IPS-20b (cell line): ENCODE data around the gene KIF17.
"Not testable (repeated sequence)": the region's sequence is repeated elsewhere in the genome, so short reads cannot be mapped to it uniquely, and the experiment has no call there.

ENCODE experiments used
- H3K27ac ChIP-seq: one replicate; pipeline ENCODE4 v1.5.1; 2013; ENCODE audit warnings: low read length
- H3K27me3 ChIP-seq: 2 replicates; pipeline ENCODE4 v1.6.1; 2013; ENCODE audit warnings: mild to moderate bottlenecking, low read length, inconsistent platforms; ENCODE audit not compliant: insufficient read depth
- H3K36me3 ChIP-seq: 2 replicates; pipeline ENCODE4 v1.6.1; 2013; ENCODE audit warnings: low read depth, mild to moderate bottlenecking, inconsistent platforms, low read length, moderate library complexity; ENCODE audit not compliant: insufficient read depth
- H3K4me1 ChIP-seq: 2 replicates; pipeline ENCODE4 v1.6.1; 2013; ENCODE audit warnings: mild to moderate bottlenecking, control low read depth, inconsistent platforms, low read length, moderate library complexity; ENCODE audit not compliant: insufficient read depth
- H3K4me3 ChIP-seq: 2 replicates; pipeline ENCODE4 v1.5.1; 2013; ENCODE audit warnings: mild to moderate bottlenecking, low read length, inconsistent platforms
- H3K9ac ChIP-seq: 2 replicates; pipeline ENCODE4 v1.6.1; 2013; ENCODE audit warnings: low read depth, mild to moderate bottlenecking, inconsistent platforms, low read length, moderate library complexity
- H3K9me3 ChIP-seq: 2 replicates; pipeline ENCODE4 v1.6.1; 2013; ENCODE audit warnings: mild to moderate bottlenecking, low read depth, low read length, inconsistent platforms; ENCODE audit not compliant: insufficient read depth

Gene KIF17

DNA sequence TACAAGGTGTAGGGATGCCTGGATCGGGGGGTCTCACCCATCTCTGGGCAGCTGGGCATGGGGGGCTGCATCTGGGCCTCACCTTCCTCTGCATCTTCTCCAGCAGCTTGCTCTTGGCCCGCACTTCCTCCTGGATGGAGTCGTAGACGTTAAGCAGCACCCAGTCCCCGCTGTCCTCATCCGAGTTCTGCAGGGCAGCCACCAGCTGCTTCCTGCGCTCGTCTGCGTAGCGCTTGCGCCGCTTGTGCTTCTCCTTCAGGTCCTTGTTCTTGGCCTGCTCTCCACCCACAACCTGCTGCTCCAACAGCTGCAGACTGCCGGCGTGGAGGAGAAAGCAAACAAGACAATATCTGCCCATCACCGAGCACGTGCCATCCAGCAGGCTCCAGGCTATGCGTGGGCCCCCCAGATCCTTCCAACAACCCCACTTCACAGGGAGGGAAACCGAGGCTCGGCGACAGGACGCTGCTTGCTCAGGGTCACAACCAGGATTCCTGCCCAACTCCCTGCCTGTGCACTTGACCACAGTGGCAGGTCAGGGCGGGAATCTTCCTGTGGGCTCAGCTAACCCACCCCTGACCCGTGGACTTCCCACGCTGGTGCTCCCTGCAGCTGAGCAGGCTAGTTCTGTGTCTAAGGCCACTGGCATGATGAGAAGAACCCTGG lies 35.1 kb downstream of the KIF17 start:
- Histone ChIP-seq H3K4me1 (no peaks in the 10 kb centered on the region), H3K27me3 (no peaks in the 10 kb centered on the region), H3K36me3 (0 out of 2 replicates have a peak, but pooled peaks cover 4% of the 10 kb centered on the region), H3K9me3 (no peaks in the 10 kb centered on the region), H3K27ac (no peak overlapping the region), H3K9ac (no peak overlapping the region), H3K4me3 (no peak overlapping the region)

DNA sequence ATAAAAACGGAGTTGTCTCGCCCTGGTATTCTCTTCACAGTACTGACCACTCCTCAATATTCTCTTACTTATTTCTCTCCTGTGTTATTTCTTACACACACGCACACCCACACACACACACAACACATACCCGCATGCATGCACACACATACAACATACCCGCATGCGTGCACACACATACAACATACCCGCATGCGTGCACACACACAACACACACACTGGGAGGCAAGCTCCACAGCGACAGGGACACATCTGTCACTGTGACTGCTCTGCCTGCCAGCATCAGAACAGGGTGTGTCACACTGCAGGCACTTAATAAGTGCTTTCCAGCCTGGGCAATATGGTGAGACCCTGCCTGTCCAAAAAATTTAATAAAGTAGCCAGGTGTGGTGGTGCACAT lies 35.8 kb downstream of the KIF17 start:
- Histone ChIP-seq H3K4me3 (no peak overlapping the region), H3K9me3 (no peaks in the 10 kb centered on the region), H3K9ac (no peak overlapping the region), H3K27me3 (no peaks in the 10 kb centered on the region), H3K36me3 (peaks cover 4% of the 10 kb centered on the region; the same call in 1 of the 2 replicates), H3K4me1 (no peaks in the 10 kb centered on the region), H3K27ac (no peak overlapping the region)

DNA sequence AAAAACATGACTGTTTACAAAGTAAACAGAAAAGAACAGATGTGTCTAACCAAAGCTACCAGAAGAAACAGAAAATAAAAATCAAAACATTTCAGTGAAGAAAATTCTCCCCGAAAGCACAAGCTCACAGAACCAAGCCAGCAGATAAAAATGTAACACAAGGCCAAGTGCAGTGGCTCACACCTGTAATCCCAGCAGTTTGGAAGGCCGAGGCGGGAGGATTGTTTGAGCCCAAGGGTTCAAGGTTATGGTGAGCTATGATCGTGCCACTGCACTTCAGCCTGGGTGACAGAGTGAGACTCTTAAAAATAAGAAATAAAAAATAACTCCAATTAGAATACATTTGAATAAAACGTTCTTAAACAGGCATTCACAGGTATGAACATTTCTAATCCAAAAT lies 37.5 kb downstream of the KIF17 start:
- Histone ChIP-seq H3K27ac (no peak overlapping the region), H3K4me1 (no peaks in the 10 kb centered on the region), H3K4me3 (no peak overlapping the region)

DNA sequence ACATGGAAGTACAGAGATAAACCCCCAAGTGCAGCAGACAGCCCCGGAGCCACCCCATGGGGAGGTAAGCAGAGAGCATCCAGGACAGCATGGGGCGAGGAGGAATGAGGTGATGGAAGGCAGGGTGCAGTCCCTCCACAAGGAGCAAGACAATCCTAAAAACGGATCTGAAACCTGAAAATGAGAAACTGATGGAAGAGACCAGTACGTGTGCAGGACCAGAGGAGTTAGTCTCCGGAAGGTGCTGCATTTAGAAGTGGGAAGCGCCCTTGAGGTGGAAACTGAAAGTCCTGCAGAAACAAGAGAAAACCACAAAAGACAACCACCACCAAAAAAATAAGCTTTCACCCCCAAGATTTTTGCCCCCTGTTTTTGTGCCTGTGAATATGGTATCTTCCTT lies 39.2 kb downstream of the KIF17 start:
- no peak overlapping the region for H3K27ac ChIP-seq
- no peaks in the 10 kb centered on the region for H3K27me3 ChIP-seq
- peaks cover 4% of the 10 kb centered on the region; the same call in 1 of the 2 replicates for H3K36me3 ChIP-seq
- no peak overlapping the region for H3K4me3 ChIP-seq
- no peaks in the 10 kb centered on the region for H3K9me3 ChIP-seq
- no peaks in the 10 kb centered on the region for H3K4me1 ChIP-seq
- H3K9ac ChIP-seq, result no peak overlapping the region

More for the DNA sequence above, 37.5 kb downstream of the KIF17 start:
- Histone ChIP-seq H3K27me3 (no peaks in the 10 kb centered on the region), H3K9me3 (no peaks in the 10 kb centered on the region), H3K36me3 (peaks cover 4% of the 10 kb centered on the region; the same call in 1 of the 2 replicates), H3K9ac (no peak overlapping the region)

DNA sequence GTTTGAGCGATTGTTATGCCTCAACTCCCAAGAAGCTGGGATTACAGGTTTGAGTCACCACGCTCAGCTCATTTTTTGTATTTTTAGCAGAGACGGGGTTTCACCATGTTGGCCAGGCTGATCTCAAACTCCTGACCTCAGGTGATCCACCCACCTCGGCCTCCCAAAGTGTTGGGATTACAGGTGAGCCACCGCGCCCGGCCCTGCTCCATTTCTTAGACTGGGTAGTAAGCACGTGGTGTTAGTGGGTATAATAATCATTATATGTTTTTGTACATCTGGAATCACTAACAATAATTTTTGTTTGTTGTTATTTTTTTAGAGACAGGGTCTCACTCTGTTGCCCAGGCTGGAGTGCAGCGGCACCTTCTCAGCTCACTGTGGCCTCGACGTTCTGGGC lies 44.2 kb downstream of the KIF17 start:
- H3K4me1 ChIP-seq, H3K27me3 ChIP-seq, H3K9me3 ChIP-seq, H3K4me3 ChIP-seq, H3K36me3 ChIP-seq, H3K9ac ChIP-seq, H3K27ac ChIP-seq: not testable (repeated sequence)

DNA sequence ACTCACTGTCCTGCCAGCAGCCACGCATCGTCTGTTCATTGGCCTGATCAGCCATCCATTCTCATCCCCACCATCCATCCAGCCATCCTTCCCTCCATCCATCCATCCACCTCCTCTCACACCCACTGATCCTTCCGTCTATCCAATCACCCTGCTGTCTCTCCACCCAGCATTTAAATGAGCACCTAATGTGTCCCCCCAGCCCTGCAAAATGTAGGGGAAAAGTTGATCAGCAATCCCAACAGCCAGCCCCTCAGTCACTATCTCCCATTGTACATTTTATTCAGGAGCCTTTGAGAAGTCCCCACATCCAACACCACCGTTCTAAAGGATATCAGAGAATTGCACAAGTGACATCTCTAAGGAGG lies 45.6 kb downstream of the KIF17 start:
- no peak overlapping the region for H3K4me3 ChIP-seq
- H3K9ac ChIP-seq, result no peak overlapping the region
- H3K4me1 ChIP-seq, result no peaks in the 10 kb centered on the region
- H3K36me3 ChIP-seq, result peaks cover 6% of the 10 kb centered on the region; the same call in 1 of the 2 replicates
- H3K27me3 ChIP-seq, result no peaks in the 10 kb centered on the region
- H3K27ac ChIP-seq, result no peak overlapping the region
- H3K9me3 ChIP-seq, result no peaks in the 10 kb centered on the region

DNA sequence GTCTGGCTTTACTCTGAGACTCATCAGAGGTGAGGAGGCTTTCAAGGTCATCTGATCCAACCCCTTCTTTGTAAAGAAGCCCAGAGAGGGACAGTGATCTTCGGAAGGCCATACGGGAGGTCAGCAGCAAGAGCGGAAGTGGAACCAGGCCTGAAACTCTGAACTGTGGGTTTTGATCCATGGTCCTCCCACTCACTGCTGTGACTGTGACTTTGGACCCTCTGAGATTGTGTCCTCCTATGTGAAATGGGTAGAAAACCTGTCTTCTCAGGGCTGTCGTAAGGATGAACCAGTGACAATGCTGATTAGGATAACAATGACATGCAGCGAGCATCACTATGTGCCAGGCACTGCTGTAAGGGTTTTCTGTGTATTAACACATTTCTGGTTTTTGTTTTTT lies 46.9 kb downstream of the KIF17 start:
- no peak overlapping the region for H3K4me3 ChIP-seq
- 0 out of 2 replicates have a peak, but pooled peaks cover 6% of the 10 kb centered on the region for H3K36me3 ChIP-seq
- no peaks in the 10 kb centered on the region for H3K4me1 ChIP-seq
- H3K9me3 ChIP-seq, result no peaks in the 10 kb centered on the region
- H3K27me3 ChIP-seq, result no peaks in the 10 kb centered on the region
- H3K27ac ChIP-seq, result no peak overlapping the region
- H3K9ac ChIP-seq, result no peak overlapping the region

DNA sequence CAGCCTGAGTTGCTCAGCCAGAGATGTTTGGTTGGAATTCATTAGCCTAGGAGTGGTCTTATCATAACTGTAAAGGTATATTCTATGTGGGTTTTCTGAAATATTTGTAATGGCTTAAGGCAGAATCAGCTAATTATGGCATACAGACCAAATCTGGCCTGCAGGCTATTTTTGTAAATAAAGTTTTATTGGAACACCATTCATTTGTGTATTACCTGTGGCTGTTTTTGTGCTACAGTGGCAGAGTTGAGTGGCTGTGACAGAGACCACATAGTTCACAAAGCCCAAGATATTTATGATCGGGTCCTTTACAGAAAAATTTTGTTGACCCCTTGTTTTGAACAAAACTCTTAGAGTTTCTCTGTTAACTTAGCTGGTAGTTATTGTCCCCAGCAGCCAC lies 49.2 kb downstream of the KIF17 start:
- Histone ChIP-seq H3K4me1 (no peaks in the 10 kb centered on the region), H3K36me3 (0 out of 2 replicates have a peak, but pooled peaks cover 6% of the 10 kb centered on the region), H3K27me3 (no peaks in the 10 kb centered on the region), H3K27ac (no peak overlapping the region), H3K9ac (no peak overlapping the region), H3K4me3 (no peak overlapping the region), H3K9me3 (no peaks in the 10 kb centered on the region)

DNA sequence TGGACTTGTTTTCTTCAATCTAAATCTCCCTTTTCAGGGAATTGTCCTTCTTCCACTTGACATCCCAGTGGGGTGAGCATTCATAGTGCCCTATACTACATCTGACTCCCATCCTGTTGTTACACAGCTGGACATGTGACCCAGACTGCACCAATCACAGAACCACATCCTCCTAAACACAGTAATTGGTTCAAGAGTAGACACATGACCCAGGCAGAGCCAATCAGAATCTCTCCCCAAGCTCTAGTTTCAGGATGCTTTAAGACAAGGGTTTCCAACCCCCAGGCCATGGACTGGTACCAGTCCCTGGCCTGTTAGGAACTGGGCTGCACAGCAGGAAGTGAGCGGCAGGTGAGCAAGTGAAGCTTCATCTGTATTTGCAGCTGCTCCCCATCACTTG lies 51.0 kb downstream of the KIF17 start:
- 0 out of 2 replicates have a peak, but pooled peaks cover 2% of the 10 kb centered on the region for H3K36me3 ChIP-seq
- H3K27me3 ChIP-seq, result no peaks in the 10 kb centered on the region
- H3K27ac ChIP-seq, result no peak overlapping the region
- peaks cover 4% of the 10 kb centered on the region; the same call in 1 of the 2 replicates for H3K4me1 ChIP-seq
- no peak overlapping the region for H3K9ac ChIP-seq
- no peaks in the 10 kb centered on the region for H3K9me3 ChIP-seq
- no peak overlapping the region for H3K4me3 ChIP-seq

DNA sequence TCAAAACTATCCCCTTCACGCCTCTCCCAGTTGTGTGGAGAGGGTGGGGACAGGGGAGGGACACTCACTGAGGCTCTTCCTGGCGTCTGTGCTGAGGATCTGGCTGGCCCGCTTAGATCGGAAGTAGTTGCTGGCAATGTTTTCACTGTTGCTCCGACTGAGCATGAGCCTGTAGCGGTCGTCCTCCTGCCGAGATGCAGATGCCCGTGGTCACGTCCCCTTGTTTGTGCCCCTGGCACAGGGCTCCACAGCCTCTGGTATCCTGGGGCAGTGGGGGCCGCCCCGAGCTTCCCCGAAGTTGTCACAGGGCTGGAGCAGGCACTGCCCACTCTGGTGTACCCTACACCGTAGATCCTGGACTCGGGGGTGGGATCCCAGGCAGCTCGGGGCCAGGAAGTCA lies 51.7 kb downstream of the KIF17 start:
- Histone ChIP-seq H3K9me3 (no peaks in the 10 kb centered on the region), H3K4me3 (no peak overlapping the region), H3K27me3 (no peaks in the 10 kb centered on the region), H3K4me1 (peaks cover 4% of the 10 kb centered on the region; the same call in 1 of the 2 replicates), H3K36me3 (no peaks in the 10 kb centered on the region), H3K27ac (no peak overlapping the region), H3K9ac (no peak overlapping the region)

DNA sequence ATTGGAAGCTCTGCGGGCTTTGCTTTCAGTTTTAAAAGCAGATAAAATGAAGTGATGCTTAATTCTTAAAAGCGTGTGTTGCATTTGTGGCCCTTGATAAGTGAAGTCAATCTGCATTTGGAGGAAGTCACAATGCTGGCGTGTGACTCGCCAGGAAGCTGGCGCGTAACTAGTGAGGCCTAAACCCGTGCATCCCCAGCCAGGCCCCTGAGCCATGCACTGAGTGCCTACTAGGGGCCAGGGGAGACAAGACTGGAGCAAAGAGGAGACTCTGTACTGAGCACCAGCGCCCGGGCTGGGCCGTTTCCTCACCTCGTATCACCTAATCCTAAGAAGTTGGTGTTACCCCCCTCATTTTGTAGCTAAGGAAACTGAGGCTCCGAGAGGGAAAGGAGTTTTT lies 52.1 kb downstream of the KIF17 start:
- Histone ChIP-seq H3K9me3 (no peaks in the 10 kb centered on the region), H3K4me1 (peaks cover 4% of the 10 kb centered on the region; the same call in 1 of the 2 replicates), H3K4me3 (no peak overlapping the region), H3K9ac (no peak overlapping the region), H3K27ac (no peak overlapping the region), H3K27me3 (no peaks in the 10 kb centered on the region), H3K36me3 (no peaks in the 10 kb centered on the region)

DNA sequence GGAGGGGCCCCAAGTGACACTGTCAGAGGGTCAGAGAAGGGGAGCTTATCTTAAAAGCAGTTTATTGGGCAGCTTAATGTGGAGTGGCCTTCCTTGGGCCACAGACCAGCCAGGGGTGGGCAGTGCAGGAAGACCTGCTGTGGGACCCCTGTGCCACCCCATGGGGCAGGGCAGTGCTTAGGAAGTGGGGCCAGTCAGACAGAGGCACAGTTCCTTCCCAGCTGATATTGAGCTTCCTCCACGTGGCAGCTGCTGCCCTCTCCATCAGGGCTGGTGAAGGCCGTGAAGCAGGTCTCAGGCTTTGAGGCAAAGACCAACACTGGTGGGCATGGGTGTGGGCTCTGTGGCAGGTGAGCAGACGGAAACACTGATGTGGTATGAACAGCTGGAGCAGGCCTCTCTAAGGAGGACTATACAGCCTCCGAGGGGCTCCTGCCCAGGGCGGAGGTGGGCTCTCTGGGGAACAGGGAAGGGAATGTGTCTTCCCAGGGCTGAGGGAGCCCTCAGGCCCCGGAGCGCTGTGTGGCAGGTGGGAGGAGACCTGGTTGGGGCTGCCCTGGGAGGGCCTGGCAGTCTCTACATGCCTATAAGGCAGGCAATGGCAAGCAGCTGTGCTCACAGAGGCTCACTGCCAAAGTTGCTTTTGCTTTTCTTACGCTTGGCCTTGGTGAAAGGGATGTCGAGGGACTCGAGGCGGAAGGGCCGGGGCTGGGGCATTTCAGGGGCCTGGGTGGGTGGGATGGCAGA lies 53.7 kb downstream of the KIF17 start:
- Histone ChIP-seq H3K4me1 (peaks cover 7% of the 10 kb centered on the region; the same call in 1 of the 2 replicates), H3K27ac (no peak overlapping the region), H3K4me3 (no peak overlapping the region), H3K27me3 (no peaks in the 10 kb centered on the region), H3K36me3 (peaks cover 9% of the 10 kb centered on the region), H3K9ac (no peak overlapping the region), H3K9me3 (no peaks in the 10 kb centered on the region)
